ENCODE measurements around the gene MAGOHB. TPM values are rescaled to one million over a fixed set of nuclear protein-coding genes. Genes with fewer than 3 reads are reported as not detected.

Gene MAGOHB
- total and polyA plus RNA-seq, 4 donors = 18.3 to 28.3 (median 21.3) TPM

GRCh38 chr12:10636124-10636523 lies 22.7 kb upstream of the MAGOHB start:
- Histone ChIP-seq H3K27me3 (ENCODE audit: control insufficient read depth, insufficient read depth, low read length) (no peaks in the 10 kb centered on the region), H3K36me3 (ENCODE audit: control insufficient read depth, insufficient read depth, low read length) (no peaks in the 10 kb centered on the region), H3K9me3 (ENCODE audit: control insufficient read depth, insufficient read depth, low read length) (no peaks in the 10 kb centered on the region), H3K4me3 (ENCODE audit: low read depth, low read length) (no peak overlapping the region), H3K27ac (ENCODE audit: low read depth, low read length) (no peak overlapping the region), H3K4me1 (ENCODE audit: control insufficient read depth, insufficient read depth, low read length) (no peaks in the 10 kb centered on the region)
- WGBS (ENCODE audit: insufficient coverage) = no CpG with 5 or more reads among the region's 3 CpGs
- DNase-seq (ENCODE audit: low read depth in 4 of 6, low spot score in 6 of 6) = no peak

- WGBS (ENCODE audit: insufficient coverage) = no CpG with 5 or more reads among the region's 2 CpGs
- no peak overlapping the region for H3K27ac ChIP-seq (ENCODE audit: low read depth, low read length)
Measured at GRCh38 chr12:10635306-10635705, 21.9 kb upstream of the MAGOHB start.

GRCh38 chr12:10634427-10634826 lies 21.0 kb upstream of the MAGOHB start:
- no peaks in the 10 kb centered on the region for H3K4me1 ChIP-seq (ENCODE audit: control insufficient read depth, insufficient read depth, low read length)
- no peak overlapping the region for H3K4me3 ChIP-seq (ENCODE audit: low read depth, low read length)
- no peak overlapping the region for H3K27ac ChIP-seq (ENCODE audit: low read depth, low read length)
- WGBS (ENCODE audit: insufficient coverage) = 88% methylated on average over 3 of the region's 5 CpGs
- DNase-seq (ENCODE audit: low read depth in 4 of 6, low spot score in 6 of 6) = no peak
- no peaks in the 10 kb centered on the region for H3K27me3 ChIP-seq (ENCODE audit: control insufficient read depth, insufficient read depth, low read length)
- no peaks in the 10 kb centered on the region for H3K36me3 ChIP-seq (ENCODE audit: control insufficient read depth, insufficient read depth, low read length)
- H3K9me3 ChIP-seq (ENCODE audit: control insufficient read depth, insufficient read depth, low read length) = no peaks in the 10 kb centered on the region

More at GRCh38 chr12:10635306-10635705, 21.9 kb upstream of the MAGOHB start:
- no peaks in the 10 kb centered on the region for H3K4me1 ChIP-seq (ENCODE audit: control insufficient read depth, insufficient read depth, low read length)
- no peaks in the 10 kb centered on the region for H3K27me3 ChIP-seq (ENCODE audit: control insufficient read depth, insufficient read depth, low read length)
- no peak for DNase-seq (ENCODE audit: low read depth in 4 of 6, low spot score in 6 of 6)
- no peaks in the 10 kb centered on the region for H3K36me3 ChIP-seq (ENCODE audit: control insufficient read depth, insufficient read depth, low read length)
- no peaks in the 10 kb centered on the region for H3K9me3 ChIP-seq (ENCODE audit: control insufficient read depth, insufficient read depth, low read length)
- H3K4me3 ChIP-seq (ENCODE audit: low read depth, low read length) = no peak overlapping the region

- Histone ChIP-seq H3K9me3 (ENCODE audit: control insufficient read depth, insufficient read depth, low read length) (no peaks in the 10 kb centered on the region), H3K27ac (ENCODE audit: low read depth, low read length) (no peak overlapping the region), H3K27me3 (ENCODE audit: control insufficient read depth, insufficient read depth, low read length) (no peaks in the 10 kb centered on the region), H3K4me1 (ENCODE audit: control insufficient read depth, insufficient read depth, low read length) (no peaks in the 10 kb centered on the region), H3K4me3 (ENCODE audit: low read depth, low read length) (no peak overlapping the region), H3K36me3 (ENCODE audit: control insufficient read depth, insufficient read depth, low read length) (no peaks in the 10 kb centered on the region)
- no peak for DNase-seq (ENCODE audit: low read depth in 4 of 6, low spot score in 6 of 6)
- 91% methylated on average over 2 of the region's 3 CpGs for WGBS (ENCODE audit: insufficient coverage)
Measured at GRCh38 chr12:10633541-10633940, 20.1 kb upstream of the MAGOHB start.

- Histone ChIP-seq H3K4me3 (ENCODE audit: low read depth, low read length) (no peak overlapping the region), H3K27me3 (ENCODE audit: control insufficient read depth, insufficient read depth, low read length) (no peaks in the 10 kb centered on the region), H3K4me1 (ENCODE audit: control insufficient read depth, insufficient read depth, low read length) (no peaks in the 10 kb centered on the region), H3K9me3 (ENCODE audit: control insufficient read depth, insufficient read depth, low read length) (no peaks in the 10 kb centered on the region), H3K36me3 (ENCODE audit: control insufficient read depth, insufficient read depth, low read length) (no peaks in the 10 kb centered on the region), H3K27ac (ENCODE audit: low read depth, low read length) (no peak overlapping the region)
- DNase-seq (ENCODE audit: low read depth in 4 of 6, low spot score in 6 of 6) = no peak
Measured at GRCh38 chr12:10632226-10632625, 18.8 kb upstream of the MAGOHB start.

GRCh38 chr12:10624605-10625004 lies 11.2 kb upstream of the MAGOHB start:
- DNase-seq (ENCODE audit: low read depth in 4 of 6, low spot score in 6 of 6) = no peak
- Histone ChIP-seq H3K4me1 (ENCODE audit: control insufficient read depth, insufficient read depth, low read length) (no peaks in the 10 kb centered on the region), H3K9me3 (ENCODE audit: control insufficient read depth, insufficient read depth, low read length) (no peaks in the 10 kb centered on the region), H3K4me3 (ENCODE audit: low read depth, low read length) (no peak overlapping the region), H3K36me3 (ENCODE audit: control insufficient read depth, insufficient read depth, low read length) (no peaks in the 10 kb centered on the region), H3K27me3 (ENCODE audit: control insufficient read depth, insufficient read depth, low read length) (no peaks in the 10 kb centered on the region), H3K27ac (ENCODE audit: low read depth, low read length) (no peak overlapping the region)
- 92% methylated on average over 2 of the region's 3 CpGs for WGBS (ENCODE audit: insufficient coverage)

GRCh38 chr12:10623131-10623530 lies 9.7 kb upstream of the MAGOHB start:
- no peaks in the 10 kb centered on the region for H3K27me3 ChIP-seq (ENCODE audit: control insufficient read depth, insufficient read depth, low read length)
- no peak for DNase-seq (ENCODE audit: low read depth in 4 of 6, low spot score in 6 of 6)

GRCh38 chr12:10621278-10621677 lies 7.9 kb upstream of the MAGOHB start:
- no peaks in the 10 kb centered on the region for H3K4me1 ChIP-seq (ENCODE audit: control insufficient read depth, insufficient read depth, low read length)
- H3K27ac ChIP-seq (ENCODE audit: low read depth, low read length) = no peak overlapping the region
- H3K4me3 ChIP-seq (ENCODE audit: low read depth, low read length) = no peak overlapping the region
- no CpG with 5 or more reads among the region's 1 CpG for WGBS (ENCODE audit: insufficient coverage)
- H3K27me3 ChIP-seq (ENCODE audit: control insufficient read depth, insufficient read depth, low read length) = no peaks in the 10 kb centered on the region
- no peaks in the 10 kb centered on the region for H3K36me3 ChIP-seq (ENCODE audit: control insufficient read depth, insufficient read depth, low read length)
- no peak for DNase-seq (ENCODE audit: low read depth in 4 of 6, low spot score in 6 of 6)
- H3K9me3 ChIP-seq (ENCODE audit: control insufficient read depth, insufficient read depth, low read length) = no peaks in the 10 kb centered on the region

More at GRCh38 chr12:10623131-10623530, 9.7 kb upstream of the MAGOHB start:
- Histone ChIP-seq H3K27ac (ENCODE audit: low read depth, low read length) (no peak overlapping the region), H3K36me3 (ENCODE audit: control insufficient read depth, insufficient read depth, low read length) (no peaks in the 10 kb centered on the region), H3K4me1 (ENCODE audit: control insufficient read depth, insufficient read depth, low read length) (no peaks in the 10 kb centered on the region), H3K4me3 (ENCODE audit: low read depth, low read length) (no peak overlapping the region), H3K9me3 (ENCODE audit: control insufficient read depth, insufficient read depth, low read length) (no peaks in the 10 kb centered on the region)

GRCh38 chr12:10620078-10620779 lies 6.8 kb upstream of the MAGOHB start:
- DNase-seq (ENCODE audit: low read depth in 4 of 6, low spot score in 6 of 6) = no peak
- Histone ChIP-seq H3K36me3 (ENCODE audit: control insufficient read depth, insufficient read depth, low read length) (no peaks in the 10 kb centered on the region), H3K27me3 (ENCODE audit: control insufficient read depth, insufficient read depth, low read length) (no peaks in the 10 kb centered on the region), H3K9me3 (ENCODE audit: control insufficient read depth, insufficient read depth, low read length) (no peaks in the 10 kb centered on the region), H3K4me3 (ENCODE audit: low read depth, low read length) (no peak overlapping the region), H3K27ac (ENCODE audit: low read depth, low read length) (no peak overlapping the region), H3K4me1 (ENCODE audit: control insufficient read depth, insufficient read depth, low read length) (no peaks in the 10 kb centered on the region)
- 100% methylated on average over 1 of the region's 10 CpGs for WGBS (ENCODE audit: insufficient coverage)

- Histone ChIP-seq H3K4me3 (ENCODE audit: low read depth, low read length) (no peak overlapping the region), H3K27me3 (ENCODE audit: control insufficient read depth, insufficient read depth, low read length) (no peaks in the 10 kb centered on the region), H3K36me3 (ENCODE audit: control insufficient read depth, insufficient read depth, low read length) (no peaks in the 10 kb centered on the region), H3K27ac (ENCODE audit: low read depth, low read length) (no peak overlapping the region), H3K4me1 (ENCODE audit: control insufficient read depth, insufficient read depth, low read length) (no peaks in the 10 kb centered on the region), H3K9me3 (ENCODE audit: control insufficient read depth, insufficient read depth, low read length) (no peaks in the 10 kb centered on the region)
- DNase-seq (ENCODE audit: low read depth in 4 of 6, low spot score in 6 of 6) = no peak
- 93% methylated on average over 1 of the region's 5 CpGs for WGBS (ENCODE audit: insufficient coverage)
Measured at GRCh38 chr12:10618338-10618987, 5.1 kb upstream of the MAGOHB start.

All from spinal cord (tissue), 10 donors.